NCI-H524 treated with DMSO at 0.1 percent for 48 hours (cell line): Measurements from ENCODE around the gene SCRN2.

Experiments
- DNase-seq: peaks from one replicate; lab custom pipeline; 2025; lab: John Stamatoyannopoulos, UW

SCRN2 gene

GRCh38 chr17:47846716-47847340 lies 5.8 kb upstream of the SCRN2 start:
- no peak for DNase-seq

GRCh38 chr17:47845716-47846075 lies 4.6 kb upstream of the SCRN2 start:
- DNase-seq: no peak

- no peak for DNase-seq
Observed at GRCh38 chr17:47844814-47845715, 4.0 kb upstream of the SCRN2 start.

GRCh38 chr17:47844227-47844626 lies 3.2 kb upstream of the SCRN2 start:
- no peak for DNase-seq

GRCh38 chr17:47843391-47843730 lies 2.3 kb upstream of the SCRN2 start:
- no peak for DNase-seq

GRCh38 chr17:47841488-47842291 lies 617 bp upstream of the SCRN2 start:
- no peak for DNase-seq

- no peak for DNase-seq
Observed at GRCh38 chr17:47840001-47840741, 902 bp downstream of the SCRN2 start.

GRCh38 chr17:47839071-47839470 lies 2.0 kb downstream of the SCRN2 start:
- DNase-seq: no peak

- no peak for DNase-seq
Observed at GRCh38 chr17:47838636-47839035, 2.4 kb downstream of the SCRN2 start.

GRCh38 chr17:47837401-47838039 lies 3.6 kb downstream of the SCRN2 start:
- no peak for DNase-seq

GRCh38 chr17:47836601-47837000 lies 4.5 kb downstream of the SCRN2 start:
- no peak for DNase-seq

- no peak for DNase-seq
Observed at GRCh38 chr17:47834756-47835155, 6.3 kb downstream of the SCRN2 start.

- no peak for DNase-seq
Observed at GRCh38 chr17:47831934-47832327, 9.1 kb downstream of the SCRN2 start.

- peak; percentile 82 for DNase-seq
Observed at GRCh38 chr17:47831003-47831933, 9.8 kb downstream of the SCRN2 start, which contains the start of the genes LRRC46 and MRPL10. LRRC46 (plus strand) TSS chr17:47831670; CDS start chr17:47831990, 320 bp downstream. MRPL10 (minus strand) TSS chr17:47831541; CDS start chr17:47831511, 30 bp downstream.

- DNase-seq: no peak
Observed at GRCh38 chr17:47830396-47831002, 10.6 kb downstream of the SCRN2 start.

- DNase-seq: no peak
Observed at GRCh38 chr17:47829870-47830269, 11.2 kb downstream of the SCRN2 start.

GRCh38 chr17:47823519-47823918 lies 17.6 kb downstream of the SCRN2 start:
- DNase-seq: no peak

- no peak for DNase-seq
Observed at GRCh38 chr17:47822785-47823184, 18.3 kb downstream of the SCRN2 start.

GRCh38 chr17:47821424-47822391 lies 19.4 kb downstream of the SCRN2 start, which contains the start of gene OSBPL7:
OSBPL7 (minus strand) TSS chr17:47821794; CDS start chr17:47820278, 1,516 bp downstream.
- DNase-seq: peak; percentile 54
